ENCODE results near the gene CHMP6. TPM values are rescaled to one million over a fixed set of nuclear protein-coding genes. Genes with fewer than 3 reads are reported as not detected.
A peak's percentile ranks its signal among the peaks of the same experiment; 100 is the strongest.

Gene CHMP6
- total and polyA plus RNA-seq, 10 donors = 23.0 to 41.1 (median 30.8) TPM

- TF ChIP-seq POLR2AphosphoS5 (IDR thresholded peaks at IDR 0.05) (no peak), CTCF (IDR thresholded peaks at IDR 0.05 in 8 of 11, conservative IDR thresholded peaks at IDR 0.05 in 3 of 11) (no peak), POLR2A (IDR thresholded peaks at IDR 0.05) (no peak)
- 73 to 87% (median 84%) methylated on average over 17 of the region's 17 CpGs for WGBS, 5 donors
- no peaks in the 10 kb centered on the region for H3K9me3 ChIP-seq
- no peak for DNase-seq
- H3K27me3 ChIP-seq (replicated peaks in 1 of 7) = peaks cover 0 to 29% (median 0%) of the 10 kb centered on the region in 7 donors
- intact Hi-C loops (cut with DNase I; ENCODE audit: low total_unique reads) = no loop called here
- H3K36me3 ChIP-seq = no peaks in the 10 kb centered on the region
- no peak overlapping the region for H3K27ac ChIP-seq
- H3K4me3 ChIP-seq = no peak overlapping the region
- H3K4me1 ChIP-seq = peaks cover 15 to 50% (median 43%) of the 10 kb centered on the region in 6 donors
Observed at GRCh38 chr17:80982426-80982974, 9.1 kb upstream of the CHMP6 start.

GRCh38 chr17:80983545-80983944 lies 8.1 kb upstream of the CHMP6 start:
- intact Hi-C loops (cut with DNase I; ENCODE audit: low total_unique reads) = no loop called here
- 85 to 92% (median 89%) methylated on average over 17 of the region's 17 CpGs for WGBS, 5 donors
- TF ChIP-seq POLR2A (IDR thresholded peaks at IDR 0.05) (no peak), CTCF (IDR thresholded peaks at IDR 0.05 in 8 of 11, conservative IDR thresholded peaks at IDR 0.05 in 3 of 11) (no peak), POLR2AphosphoS5 (IDR thresholded peaks at IDR 0.05) (no peak)
- Histone ChIP-seq H3K27me3 (replicated peaks in 1 of 7) (peaks cover 0 to 29% (median 0%) of the 10 kb centered on the region in 7 donors), H3K9me3 (no peaks in the 10 kb centered on the region), H3K27ac (no peak overlapping the region), H3K4me1 (peaks cover 25 to 61% (median 53%) of the 10 kb centered on the region in 6 donors), H3K4me3 (no peak overlapping the region), H3K36me3 (no peaks in the 10 kb centered on the region)
- DNase-seq = no peak

- Histone ChIP-seq H3K27ac (peak overlapping the region in 2 of 8 donors; percentile 15 to 18), H3K4me1 (peaks cover 32 to 64% (median 56%) of the 10 kb centered on the region in 6 donors), H3K9me3 (no peaks in the 10 kb centered on the region), H3K27me3 (replicated peaks in 1 of 7) (peaks cover 0 to 21% (median 0%) of the 10 kb centered on the region in 7 donors), H3K36me3 (no peaks in the 10 kb centered on the region), H3K4me3 (no peak overlapping the region)
- WGBS, 5 donors = 60 to 91% (median 82%) methylated on average over 6 to 7 of the region's 7 CpGs
- no peak for DNase-seq
- intact Hi-C loops (cut with DNase I; ENCODE audit: low total_unique reads) = no loop called here
- TF ChIP-seq POLR2AphosphoS5 (IDR thresholded peaks at IDR 0.05) (no peak), CTCF (IDR thresholded peaks at IDR 0.05 in 8 of 11, conservative IDR thresholded peaks at IDR 0.05 in 3 of 11) (peak in 1 of 11 experiments; percentile 12), POLR2A (IDR thresholded peaks at IDR 0.05) (no peak)
Observed at GRCh38 chr17:80984749-80985148, 6.9 kb upstream of the CHMP6 start.

- 90 to 96% (median 92%) methylated on average over 7 of the region's 7 CpGs for WGBS, 5 donors
- H3K4me1 ChIP-seq = peaks cover 31 to 64% (median 51%) of the 10 kb centered on the region in 6 donors
- peaks cover 0 to 11% (median 0%) of the 10 kb centered on the region in 7 donors for H3K27me3 ChIP-seq (replicated peaks in 1 of 7)
- H3K36me3 ChIP-seq = no peaks in the 10 kb centered on the region
- TF ChIP-seq CTCF (IDR thresholded peaks at IDR 0.05 in 8 of 11, conservative IDR thresholded peaks at IDR 0.05 in 3 of 11) (no peak), POLR2AphosphoS5 (IDR thresholded peaks at IDR 0.05) (no peak), POLR2A (IDR thresholded peaks at IDR 0.05) (no peak)
- H3K9me3 ChIP-seq = no peaks in the 10 kb centered on the region
- intact Hi-C loops (cut with DNase I; ENCODE audit: low total_unique reads) = no loop called here
- H3K4me3 ChIP-seq = no peak overlapping the region
- no peak for DNase-seq
- no peak overlapping the region for H3K27ac ChIP-seq
Observed at GRCh38 chr17:80986046-80986445, 5.6 kb upstream of the CHMP6 start.
